Measurements from ENCODE around the gene TPD52L2. TPM values are rescaled to one million over a fixed set of nuclear protein-coding genes. Genes with fewer than 3 reads are reported as not detected.
"Not testable (repeated sequence)": the region's sequence is repeated elsewhere in the genome, so short reads cannot be mapped to it uniquely, and the experiment has no call there.

Gene TPD52L2
- total RNA-seq, 1 experiment from 2014 or later: 147 TPM

- H3K4me3 ChIP-seq (ENCODE audit: low read length): no peak overlapping the region
- no peak overlapping the region for H3K4me2 ChIP-seq (ENCODE audit: low read length)
- TF ChIP-seq CTCF (conservative IDR thresholded peaks at IDR 0.05; ENCODE audit: low read depth, low read length) (no peak), EZH2phosphoT487 (IDR thresholded peaks at IDR 0.05; ENCODE audit: borderline replicate concordance, low read length) (no peak), EZH2 (IDR thresholded peaks at IDR 0.05; ENCODE audit: low read length, unreplicated experiment) (no peak)
- ChIA-PET CTCF (no interaction called here), POLR2A (ENCODE audit: unreplicated experiment) (no interaction called here)
- peaks cover 24% of the 10 kb centered on the region; the same call in 1 of the 2 replicates for H3K36me3 ChIP-seq (ENCODE audit: low read depth, low read length)
- H3K9ac ChIP-seq (ENCODE audit: low read length): no peak overlapping the region
- ATAC-seq: no peak
- peaks cover 83% of the 10 kb centered on the region for H3K79me2 ChIP-seq (ENCODE audit: low read length)
- no peaks in the 10 kb centered on the region for H3K27me3 ChIP-seq (ENCODE audit: low read length)
- no peaks in the 10 kb centered on the region for H3K9me2 ChIP-seq (replicated peaks; ENCODE audit: low read length)
- TSS peak; percentile 8 for BruUV-seq (replicated peaks)
- no peak for DNase-seq
- no peaks in the 10 kb centered on the region for H3K9me3 ChIP-seq (ENCODE audit: low read length)
- peaks cover 10% of the 10 kb centered on the region; the same call in 1 of the 2 replicates for H4K20me1 ChIP-seq (ENCODE audit: low read length)
- H3F3A ChIP-seq (ENCODE audit: low read length, unreplicated experiment): peaks cover 6% of the 10 kb centered on the region
- no peak overlapping the region for H3K27ac ChIP-seq (ENCODE audit: low read length)
- H2AFZ ChIP-seq (ENCODE audit: low read length): no peak overlapping the region
- H3K4me1 ChIP-seq (ENCODE audit: insufficient read depth, low read length): peaks cover 17% of the 10 kb centered on the region
- intact Hi-C loops (cut with micrococcal nuclease): no loop called here
These were observed 3.2 kb downstream of the TPD52L2 start for GRCh38 chr20:63868264-63868663.

- TF ChIP-seq CTCF (conservative IDR thresholded peaks at IDR 0.05; ENCODE audit: low read depth, low read length): no peak
- no peak for TF ChIP-seq EZH2 (IDR thresholded peaks at IDR 0.05; ENCODE audit: low read length, unreplicated experiment)
- TF ChIP-seq EZH2phosphoT487 (IDR thresholded peaks at IDR 0.05; ENCODE audit: borderline replicate concordance, low read length): no peak
- ChIA-PET POLR2A (ENCODE audit: unreplicated experiment) (interaction anchor here (0.6 kb wide), 1 partner anchor 8 kb away, joined by 4 read pairs; the partner anchor contains the start of gene TPD52L2), CTCF (no interaction called here)
- no peak overlapping the region for H3K4me3 ChIP-seq (ENCODE audit: low read length)
- H4K20me1 ChIP-seq (ENCODE audit: low read length): peaks cover 24% of the 10 kb centered on the region
- H3F3A ChIP-seq (ENCODE audit: low read length, unreplicated experiment): no peaks in the 10 kb centered on the region
- no peaks in the 10 kb centered on the region for H3K27me3 ChIP-seq (ENCODE audit: low read length)
- BruUV-seq (replicated peaks): no TSS peak
- no peaks in the 10 kb centered on the region for H3K9me3 ChIP-seq (ENCODE audit: low read length)
- DNase-seq: peak; percentile 95
- peaks cover 55% of the 10 kb centered on the region for H3K36me3 ChIP-seq (ENCODE audit: low read depth, low read length)
- no peaks in the 10 kb centered on the region for H3K9me2 ChIP-seq (replicated peaks; ENCODE audit: low read length)
- peak; percentile 99 for ATAC-seq
- peaks cover 12% of the 10 kb centered on the region for H3K4me1 ChIP-seq (ENCODE audit: insufficient read depth, low read length)
- intact Hi-C loops (cut with micrococcal nuclease): loop anchor here (1.0 to 5.0 kb wide), 2 partner anchors 8 to 99 kb away; partner anchors contain the start of gene TPD52L2
- peak overlapping the region; percentile 44 for H3K4me2 ChIP-seq (ENCODE audit: low read length)
- H3K9ac ChIP-seq (ENCODE audit: low read length): no peak overlapping the region
- H3K27ac ChIP-seq (ENCODE audit: low read length): peak overlapping the region; percentile 70
- H3K79me2 ChIP-seq (ENCODE audit: low read length): peaks cover 74% of the 10 kb centered on the region
- no peak overlapping the region for H2AFZ ChIP-seq (ENCODE audit: low read length)
These were observed 8.5 kb downstream of the TPD52L2 start for GRCh38 chr20:63873477-63873971.

GRCh38 chr20:63874241-63874640 lies 9.2 kb downstream of the TPD52L2 start:
- H3K9me2 ChIP-seq (replicated peaks; ENCODE audit: low read length); H2AFZ ChIP-seq (ENCODE audit: low read length); H3K9me3 ChIP-seq (ENCODE audit: low read length); H3F3A ChIP-seq (ENCODE audit: low read length, unreplicated experiment); DNase-seq; ATAC-seq; POLR2A ChIA-PET (ENCODE audit: unreplicated experiment); H3K27ac ChIP-seq (ENCODE audit: low read length); CTCF ChIA-PET; H3K9ac ChIP-seq (ENCODE audit: low read length); BruUV-seq (replicated peaks); H3K4me2 ChIP-seq (ENCODE audit: low read length); H3K27me3 ChIP-seq (ENCODE audit: low read length); H3K4me3 ChIP-seq (ENCODE audit: low read length): not testable (repeated sequence)
- peaks cover 74% of the 10 kb centered on the region for H3K79me2 ChIP-seq (ENCODE audit: low read length)
- peaks cover 30% of the 10 kb centered on the region for H4K20me1 ChIP-seq (ENCODE audit: low read length)
- H3K36me3 ChIP-seq (ENCODE audit: low read depth, low read length): peaks cover 55% of the 10 kb centered on the region
- intact Hi-C loops (cut with micrococcal nuclease): loop anchor here (5.0 kb wide), 1 partner anchor 98 kb away; no protein-coding TSS in a partner anchor
- H3K4me1 ChIP-seq (ENCODE audit: insufficient read depth, low read length): peaks cover 12% of the 10 kb centered on the region

All from PC-3 (cell line).